RCC 7860 (cell line): ENCODE measurements around the gene MAVS.
"Not testable (repeated sequence)": the region's sequence is repeated elsewhere in the genome, so short reads cannot be mapped to it uniquely, and the experiment has no call there.

Source experiments
- DNase-seq: peaks from one replicate; pipeline ENCODE4 v3.0.0-alpha.2; 2015; ENCODE audit warnings: low spot score
- FAIRE-seq: peaks from 2 replicates; lab custom pipeline; 2012; peaks lifted over from hg19 to GRCh38; lab: Jason Lieb, UNC

MAVS gene

GRCh38 chr20:3878921-3879274 is 32.3 kb downstream of the MAVS start:
- not testable (repeated sequence) for DNase-seq, FAIRE-seq

DNA sequence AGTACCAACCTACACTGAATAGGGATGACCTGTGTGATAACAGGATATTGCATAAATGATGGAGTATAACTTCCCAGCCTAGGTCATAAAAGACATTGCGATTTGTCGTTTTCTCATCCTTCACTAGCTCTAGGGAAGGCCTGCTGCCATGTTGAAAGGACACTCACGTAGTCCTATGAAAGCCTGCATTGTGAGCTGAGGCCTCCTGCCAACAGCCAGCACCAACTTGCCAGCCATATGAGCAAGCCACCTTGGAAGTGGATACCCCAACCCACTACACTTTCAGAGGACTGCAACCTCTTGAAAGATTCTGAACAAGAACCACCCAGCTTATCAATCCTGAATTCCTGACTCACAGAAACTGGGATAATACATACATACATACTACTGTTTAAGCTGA is 39.1 kb downstream of the MAVS start:
- FAIRE-seq, result no peak
- no peak for DNase-seq

- FAIRE-seq (no peak), DNase-seq (no peak)
Measured at GRCh38 chr20:3887876-3888620, 41.4 kb downstream of the MAVS start.

- FAIRE-seq (peak; percentile 65), DNase-seq (peak; percentile 90)
Measured at GRCh38 chr20:3888622-3889488, 42.2 kb downstream of the MAVS start, which contains the start of gene PANK2. TSS of gene PANK2 (plus strand) at chr20:3889387.

DNA sequence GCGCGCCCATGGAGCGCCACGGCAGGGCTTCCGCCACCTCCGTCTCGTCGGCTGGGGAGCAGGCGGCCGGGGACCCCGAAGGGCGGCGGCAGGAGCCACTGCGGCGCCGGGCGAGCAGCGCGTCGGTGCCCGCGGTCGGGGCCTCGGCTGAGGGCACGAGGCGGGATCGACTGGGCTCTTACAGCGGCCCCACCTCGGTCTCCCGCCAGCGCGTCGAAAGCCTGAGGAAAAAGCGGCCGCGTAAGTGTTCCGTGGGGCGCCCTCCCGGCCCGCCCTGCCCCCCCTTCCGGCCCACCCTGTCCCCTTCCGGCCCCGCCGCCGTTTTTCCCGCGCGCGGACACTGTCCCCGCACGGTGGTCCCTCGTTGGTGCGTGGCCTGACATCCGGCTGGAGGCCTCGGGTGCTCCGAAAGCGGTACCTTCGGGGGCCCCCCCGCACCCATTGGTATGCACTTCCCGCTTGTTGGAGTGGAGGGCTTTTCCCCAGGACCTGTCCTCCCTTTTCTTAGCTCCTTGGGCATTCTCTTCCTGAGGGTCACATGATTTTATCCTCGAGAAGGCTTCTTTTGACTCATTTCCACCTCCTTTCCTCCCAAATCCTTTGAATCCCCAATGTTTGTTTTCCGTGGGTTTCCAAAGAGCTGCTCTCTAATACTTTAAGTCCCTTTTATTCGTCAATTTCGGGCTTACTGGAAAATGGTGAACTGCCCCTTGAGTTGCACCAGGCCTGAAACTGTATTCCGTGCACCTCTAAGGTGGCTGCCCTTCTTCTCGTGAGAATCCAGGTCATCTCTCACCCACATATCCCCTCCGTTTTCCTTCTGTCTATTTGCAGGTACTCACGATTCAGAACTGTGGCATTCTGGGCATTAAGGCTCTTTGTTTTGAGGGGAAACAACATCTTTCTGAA is 43.1 kb downstream of the MAVS start:
- FAIRE-seq (no peak), DNase-seq (no peak)

GRCh38 chr20:3890398-3890751 is 43.7 kb downstream of the MAVS start:
- FAIRE-seq, result no peak

GRCh38 chr20:3890999-3891929 is 44.6 kb downstream of the MAVS start:
- DNase-seq, result no peak
- FAIRE-seq, result no peak

More at GRCh38 chr20:3890398-3890751, 43.7 kb downstream of the MAVS start:
- DNase-seq, result no peak

- FAIRE-seq (no peak), DNase-seq (no peak)
Measured at GRCh38 chr20:3894796-3895195, 48.2 kb downstream of the MAVS start.

DNA sequence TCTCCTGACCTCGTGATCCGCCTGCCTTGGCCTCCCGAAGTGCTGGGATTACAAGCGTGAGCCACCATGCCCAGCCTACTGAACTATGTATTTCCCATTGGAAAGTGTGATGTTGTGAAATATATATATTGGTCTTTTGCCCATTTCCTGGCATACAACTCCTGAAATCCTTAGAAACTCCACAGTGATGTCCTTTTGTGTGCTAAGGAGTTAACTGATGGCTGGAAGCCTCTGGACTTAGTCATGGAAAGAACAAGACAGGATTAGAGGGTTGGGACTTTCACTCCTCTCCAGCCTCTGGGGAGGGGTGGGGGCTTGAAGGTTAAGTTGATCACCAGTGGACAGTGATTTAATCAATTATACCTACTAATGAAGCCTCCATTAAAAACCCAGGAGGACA is 49.7 kb downstream of the MAVS start:
- no peak for FAIRE-seq

DNA sequence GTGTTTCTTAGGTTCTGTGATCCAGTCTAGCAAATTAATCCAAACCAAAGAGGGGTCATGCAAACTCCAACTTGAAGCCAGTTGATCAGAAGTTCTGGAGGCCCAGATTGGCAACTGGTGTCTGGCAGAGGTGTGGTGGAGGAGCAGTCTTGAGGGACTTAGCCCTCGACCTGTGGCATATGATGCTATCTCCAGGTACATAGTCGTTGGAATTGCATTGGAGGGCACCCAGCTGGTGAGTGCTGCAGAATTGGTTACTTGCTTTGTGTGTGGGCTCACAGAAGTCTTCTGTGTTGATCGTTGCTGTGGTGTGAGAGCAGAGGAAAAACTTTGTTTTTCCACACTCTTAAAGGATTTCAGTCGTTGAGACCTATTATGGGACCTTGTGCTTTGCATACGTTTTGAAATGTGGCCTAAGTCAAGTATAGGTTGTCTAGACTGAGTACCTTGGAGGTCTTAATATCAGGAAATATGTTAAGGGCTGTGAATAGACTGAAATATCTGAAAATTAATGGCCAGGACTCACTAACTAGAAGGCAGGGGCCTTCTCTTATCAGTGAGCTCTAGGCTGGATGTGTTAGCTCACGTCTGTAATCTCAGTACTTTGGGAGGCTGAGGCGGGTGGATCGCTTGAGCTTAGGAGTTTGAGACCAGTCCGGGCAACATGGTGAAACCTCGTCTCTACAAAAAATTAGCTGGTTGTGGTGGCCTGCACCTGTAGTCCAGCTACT is 50.4 kb downstream of the MAVS start:
- no peak for FAIRE-seq
- DNase-seq, result no peak

More for the DNA sequence above, 49.7 kb downstream of the MAVS start:
- DNase-seq, result no peak

- not testable (repeated sequence) for DNase-seq, FAIRE-seq
Measured at GRCh38 chr20:3898181-3898580, 51.5 kb downstream of the MAVS start.

GRCh38 chr20:3898639-3899038 is 52.0 kb downstream of the MAVS start:
- FAIRE-seq, result no peak
- no peak for DNase-seq

GRCh38 chr20:3900187-3900604 is 53.6 kb downstream of the MAVS start:
- no peak for DNase-seq
- no peak for FAIRE-seq

GRCh38 chr20:3901028-3901705 is 54.5 kb downstream of the MAVS start:
- DNase-seq (no peak), FAIRE-seq (no peak)

GRCh38 chr20:3901706-3902440 is 55.2 kb downstream of the MAVS start:
- FAIRE-seq, result no peak
- no peak for DNase-seq

DNA sequence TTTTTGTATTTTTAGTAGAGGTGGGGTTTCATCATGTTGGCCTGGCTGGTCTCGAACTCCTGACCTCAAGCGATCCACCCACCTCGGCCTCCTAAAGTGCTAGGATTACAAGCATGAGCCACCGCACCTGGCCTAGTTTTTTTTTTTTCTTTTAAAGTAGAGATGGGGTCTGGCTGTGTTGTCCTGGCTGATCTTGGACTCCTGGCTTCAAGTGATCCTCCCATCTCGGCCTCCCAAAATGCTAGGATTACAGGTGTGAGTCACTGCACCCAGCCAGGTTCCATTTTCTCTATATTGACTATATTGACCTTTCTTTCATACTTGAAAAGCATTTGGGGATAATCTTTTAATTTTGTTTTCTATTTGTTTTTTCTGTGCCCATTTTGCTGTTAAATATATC is 55.8 kb downstream of the MAVS start:
- FAIRE-seq, result no peak
- DNase-seq, result no peak

GRCh38 chr20:3904224-3904623 is 57.6 kb downstream of the MAVS start:
- no peak for FAIRE-seq
- no peak for DNase-seq

GRCh38 chr20:3904857-3905256 is 58.2 kb downstream of the MAVS start:
- DNase-seq, result no peak
- no peak for FAIRE-seq
